ENCODE results near the gene NMRK1.
A peak's percentile ranks its signal among the peaks of the same experiment; 100 is the strongest.

Gene NMRK1

DNA sequence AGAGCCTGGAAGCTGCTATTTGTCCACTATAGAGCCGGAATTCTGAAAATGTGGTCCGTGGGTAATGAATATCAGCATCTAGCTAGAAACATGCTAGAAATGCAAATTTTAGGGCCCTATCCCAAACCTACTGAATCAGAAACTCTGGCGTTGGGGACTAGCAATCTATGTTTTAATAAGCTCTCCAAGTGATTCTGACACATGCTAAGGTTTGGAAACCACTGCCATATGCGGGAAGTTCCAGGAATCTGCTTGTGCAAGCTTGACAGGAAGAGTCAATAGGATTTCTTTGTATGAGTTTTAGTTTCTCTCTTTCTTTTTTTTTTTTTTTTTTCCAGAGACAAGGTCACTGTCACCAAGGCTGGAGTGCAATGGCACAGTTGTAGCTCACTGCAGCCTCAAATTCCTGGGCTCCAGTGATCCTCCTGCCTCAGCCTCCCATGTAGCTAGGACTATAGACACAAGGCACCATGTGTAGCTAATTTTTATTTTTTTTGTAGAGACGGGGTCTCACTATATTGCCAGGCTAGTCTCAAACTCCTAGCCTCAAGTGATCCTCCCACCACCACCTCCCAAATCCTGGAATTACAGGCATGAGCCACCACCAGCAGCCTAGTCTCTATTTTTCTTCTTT is 33.5 kb downstream of the NMRK1 start:
- DNase-seq = peak in 1 of 3 donors; percentile 25

DNA sequence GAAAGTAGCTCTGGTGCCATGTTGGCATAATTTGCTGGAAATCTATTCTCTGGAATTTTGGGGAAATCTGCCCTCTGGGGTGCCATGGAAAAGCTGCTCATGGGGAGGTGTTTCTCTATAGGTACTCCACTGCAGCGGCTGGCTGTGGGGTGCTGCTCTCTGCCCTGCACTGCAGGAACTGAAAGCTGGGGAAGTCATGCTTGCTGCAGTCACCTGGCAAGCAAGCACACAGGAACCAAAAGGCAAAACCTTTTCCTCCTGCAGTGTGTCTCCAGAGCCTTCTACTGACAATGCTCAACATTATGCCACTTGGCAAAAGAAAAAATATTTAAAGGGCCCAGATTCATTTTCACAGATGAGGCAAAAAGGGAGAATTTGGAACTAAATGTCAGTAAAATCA is 34.1 kb downstream of the NMRK1 start:
- DNase-seq = no peak

- DNase-seq = no peak
Measured at GRCh38 chr9:75051285-75051684, 36.7 kb downstream of the NMRK1 start.

- no peak for DNase-seq
Measured at GRCh38 chr9:75047506-75047905, 40.4 kb downstream of the NMRK1 start.

DNA sequence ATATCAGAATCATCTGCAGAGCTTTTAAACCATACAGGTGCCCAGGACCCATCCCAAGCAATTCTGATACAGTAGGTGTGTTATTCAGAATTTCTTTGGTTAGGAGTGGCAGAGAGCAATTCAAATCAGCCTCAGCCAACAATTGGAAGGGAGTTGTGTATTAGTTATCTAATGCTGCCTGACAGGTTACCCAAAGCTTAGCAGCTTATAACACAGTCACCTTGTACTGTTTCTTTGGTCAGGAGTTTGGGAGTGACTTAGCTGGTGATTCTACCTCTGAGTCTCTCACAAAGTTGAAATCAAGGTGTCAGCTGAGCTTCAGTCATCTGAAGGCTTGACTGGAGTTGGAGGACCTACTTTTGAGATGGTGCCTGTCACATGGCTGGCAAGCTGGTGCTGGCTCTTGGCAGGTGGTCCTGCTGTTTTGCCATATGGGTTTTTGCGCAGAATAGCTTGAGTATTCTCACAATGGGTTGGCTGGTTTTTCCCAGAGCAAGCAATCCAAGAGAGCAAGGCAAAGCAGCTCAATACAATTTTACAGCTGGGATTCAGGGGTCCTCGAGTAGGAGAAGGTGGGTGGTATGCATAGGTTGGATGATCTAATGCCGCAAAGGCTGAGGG is 41.1 kb downstream of the NMRK1 start:
- no peak for DNase-seq

GRCh38 chr9:75041041-75041440 is 46.9 kb downstream of the NMRK1 start:
- no peak for DNase-seq

GRCh38 chr9:75039801-75040200 is 48.2 kb downstream of the NMRK1 start:
- peak; percentile 34 to 53 (median 52) for DNase-seq

GRCh38 chr9:75039009-75039408 is 48.9 kb downstream of the NMRK1 start:
- no peak for DNase-seq

- no peak for DNase-seq
Measured at GRCh38 chr9:75036793-75037192, 51.2 kb downstream of the NMRK1 start.

- no peak for DNase-seq
Measured at GRCh38 chr9:75033791-75034473, 54.0 kb downstream of the NMRK1 start.

DNA sequence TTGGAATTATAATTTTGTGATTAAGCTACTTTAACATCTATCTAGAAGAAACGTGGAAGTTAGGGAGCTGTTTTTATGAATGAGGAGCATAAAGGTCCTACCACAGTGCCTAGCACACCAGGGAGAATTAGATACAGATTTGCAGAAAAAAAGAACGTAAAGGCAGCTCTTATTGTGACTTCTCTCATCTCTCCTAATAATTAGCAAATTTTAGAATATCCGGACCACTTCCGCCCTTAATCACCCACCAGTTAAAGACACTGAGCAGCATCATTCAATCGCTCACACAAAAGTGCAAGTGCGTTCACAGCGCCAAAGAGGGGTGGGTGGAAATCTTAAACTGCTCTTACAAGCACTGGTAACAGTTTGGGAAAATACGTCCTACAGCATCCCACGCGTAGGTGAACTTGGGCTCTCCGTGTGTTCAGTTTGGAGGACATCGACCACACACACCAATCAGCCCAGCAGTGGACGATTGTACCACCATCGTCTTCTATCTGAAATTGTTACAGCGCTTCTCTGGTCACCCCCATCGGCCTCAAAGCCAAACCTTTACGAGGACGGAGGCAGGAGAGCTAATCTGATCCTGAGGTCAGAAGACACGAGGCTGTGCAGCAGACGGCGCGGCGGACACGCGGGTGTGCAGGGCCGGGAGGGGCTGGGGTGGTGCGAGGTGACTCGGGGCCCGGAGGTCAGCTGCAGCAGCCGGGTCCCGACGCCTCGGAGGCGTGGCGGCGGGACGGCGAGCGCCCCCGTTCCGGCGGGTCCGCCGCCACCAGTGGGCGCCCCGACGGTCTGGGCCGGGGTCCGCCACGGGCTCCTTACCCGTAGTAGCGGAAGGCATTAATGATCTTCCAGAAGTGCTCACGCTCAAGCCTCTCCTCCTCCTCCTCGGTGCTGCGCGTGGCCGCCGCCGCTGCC is 60.5 kb downstream of the NMRK1 start:
- peak; percentile 59 to 75 (median 61) for DNase-seq

DNA sequence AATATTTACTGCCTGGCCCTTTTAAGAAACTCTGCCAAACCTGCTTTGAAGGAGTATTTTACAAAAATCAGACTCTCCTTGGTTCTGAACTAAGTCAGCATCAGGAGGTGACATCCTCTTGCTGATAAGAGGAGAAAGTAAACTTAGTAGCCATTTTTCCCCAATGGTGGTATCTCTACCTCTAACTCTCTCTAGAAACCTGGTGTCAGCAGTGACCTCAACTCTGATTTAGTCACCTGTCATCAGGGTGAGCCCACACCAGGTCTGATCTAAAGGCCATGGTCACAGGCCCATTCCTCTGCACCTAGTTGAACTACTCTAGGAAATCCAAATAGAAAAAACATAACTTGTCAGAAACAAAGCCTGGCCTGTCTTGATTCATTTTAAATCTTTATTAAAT is 64.1 kb downstream of the NMRK1 start:
- no peak for DNase-seq

DNA sequence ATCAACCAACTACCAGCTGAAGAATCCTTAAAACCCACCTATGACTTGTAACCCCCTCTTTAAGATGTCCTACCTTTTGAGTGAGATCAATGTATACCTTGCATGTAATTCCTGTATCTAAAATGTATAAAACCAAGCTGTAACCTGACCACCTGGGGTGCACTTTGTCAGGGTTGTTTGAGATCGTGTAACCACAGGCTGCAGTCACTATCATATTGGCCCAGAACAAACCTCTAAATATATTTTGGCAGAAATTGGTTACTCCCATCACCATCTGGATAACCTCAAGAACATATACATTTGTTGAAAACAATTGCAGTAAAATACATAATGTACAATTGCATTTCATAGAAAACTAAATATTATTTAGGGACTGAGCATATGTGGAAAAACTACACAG is 68.3 kb downstream of the NMRK1 start:
- DNase-seq = no peak

- no peak for DNase-seq
Measured at GRCh38 chr9:75019022-75019421, 68.9 kb downstream of the NMRK1 start.

- DNase-seq = no peak
Measured at GRCh38 chr9:75017378-75017777, 70.6 kb downstream of the NMRK1 start.

DNA sequence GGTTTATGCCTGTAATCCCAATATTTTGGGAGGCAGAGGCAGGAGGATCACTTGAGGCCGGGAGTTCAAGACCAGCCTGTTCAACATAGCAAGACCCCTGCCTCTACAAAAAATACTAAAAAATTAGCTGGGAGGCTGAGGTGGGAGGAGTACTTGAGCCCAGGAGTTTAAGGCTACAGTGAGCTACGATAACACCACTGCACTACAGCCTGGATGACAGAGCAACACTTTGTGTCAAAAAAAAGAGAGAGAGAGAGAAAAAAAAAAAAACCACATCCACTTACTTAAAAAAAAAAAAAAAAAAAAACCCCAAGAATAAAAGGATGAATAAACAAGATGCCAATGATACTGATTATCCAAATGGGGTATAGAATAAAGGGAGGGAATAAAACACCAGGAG is 74.2 kb downstream of the NMRK1 start:
- no peak for DNase-seq

All from suppressor macrophage treated with lipopolysaccharide for 1 hour (primary cell).